ENCODE data around the gene OR51G1. TPM values are rescaled to one million over a fixed set of nuclear protein-coding genes. Genes with fewer than 3 reads are reported as not detected.

Gene OR51G1
- total and polyA plus RNA-seq, 2 donors, result 0.02 TPM; not detected in 1

DNA sequence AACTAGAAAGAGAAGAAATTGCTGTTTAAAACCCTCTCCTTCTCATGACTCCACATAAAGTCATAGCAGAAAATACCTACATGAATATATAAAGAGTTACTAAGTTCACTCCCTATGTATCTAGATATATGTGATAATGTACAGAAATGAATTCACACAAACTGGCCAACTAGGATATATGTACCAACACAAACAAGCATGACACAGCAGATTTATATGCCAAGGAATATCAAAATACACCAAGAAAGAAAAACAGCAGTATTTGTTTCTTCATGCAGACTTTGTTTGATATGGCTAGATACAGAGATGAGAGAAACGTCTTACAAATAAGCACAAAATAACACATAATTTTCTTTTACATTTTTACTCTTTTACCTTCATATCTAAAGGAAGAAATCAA lies 1.8 kb downstream of the OR51G1 start:
- Histone ChIP-seq H3K4me3 (ENCODE audit: low read length in 2 of 2) (no peak overlapping the region), H3K36me3 (ENCODE audit: control insufficient read depth in 2 of 2, insufficient read depth in 2 of 2, low read length in 1 of 2) (no peaks in the 10 kb centered on the region), H3K4me1 (ENCODE audit: control insufficient read depth in 2 of 2, insufficient read depth in 2 of 2, low read length in 2 of 2) (no peaks in the 10 kb centered on the region), H3K9me3 (ENCODE audit: control insufficient read depth in 2 of 2, insufficient read depth in 1 of 2, low read length in 1 of 2) (no peaks in the 10 kb centered on the region), H3K27ac (ENCODE audit: low read depth in 1 of 2, low read length in 1 of 2) (no peak overlapping the region), H3K27me3 (ENCODE audit: control insufficient read depth in 2 of 2, insufficient read depth in 1 of 2, low read length in 1 of 2) (no peaks in the 10 kb centered on the region)
- WGBS, result 83% methylated on average over 1 of the region's 1 CpG
- no peak for DNase-seq (ENCODE audit: low read depth in 6 of 9, low spot score in 9 of 9)

DNA sequence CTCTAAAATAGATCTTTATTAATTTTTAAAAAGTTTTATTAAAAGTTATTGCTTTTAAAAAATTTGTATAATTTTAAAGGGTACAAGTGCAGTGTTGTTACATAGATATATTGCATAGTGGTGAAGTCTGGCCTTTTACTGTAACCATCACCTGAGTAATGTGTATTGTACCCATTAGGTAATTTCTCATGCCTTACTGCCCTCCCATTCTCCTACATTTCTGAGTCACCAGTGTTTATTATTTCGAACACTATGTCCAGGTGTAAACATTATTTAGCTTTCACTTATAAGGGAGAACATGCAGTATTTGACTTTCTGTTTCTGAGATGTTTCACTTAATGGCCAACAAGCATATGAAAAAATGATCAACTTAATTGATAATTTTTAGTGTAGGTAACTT lies 2.3 kb downstream of the OR51G1 start:
- 83% methylated on average over 1 of the region's 1 CpG for WGBS
- no peaks in the 10 kb centered on the region for H3K4me1 ChIP-seq (ENCODE audit: control insufficient read depth in 2 of 2, insufficient read depth in 2 of 2, low read length in 2 of 2)
- no peaks in the 10 kb centered on the region for H3K36me3 ChIP-seq (ENCODE audit: control insufficient read depth in 2 of 2, insufficient read depth in 2 of 2, low read length in 1 of 2)
- no peaks in the 10 kb centered on the region for H3K9me3 ChIP-seq (ENCODE audit: control insufficient read depth in 2 of 2, insufficient read depth in 1 of 2, low read length in 1 of 2)
- H3K27me3 ChIP-seq (ENCODE audit: control insufficient read depth in 2 of 2, insufficient read depth in 1 of 2, low read length in 1 of 2), result no peaks in the 10 kb centered on the region
- no peak overlapping the region for H3K27ac ChIP-seq (ENCODE audit: low read depth in 1 of 2, low read length in 1 of 2)
- no peak for DNase-seq (ENCODE audit: low read depth in 6 of 9, low spot score in 9 of 9)
- H3K4me3 ChIP-seq (ENCODE audit: low read length in 2 of 2), result no peak overlapping the region

DNA sequence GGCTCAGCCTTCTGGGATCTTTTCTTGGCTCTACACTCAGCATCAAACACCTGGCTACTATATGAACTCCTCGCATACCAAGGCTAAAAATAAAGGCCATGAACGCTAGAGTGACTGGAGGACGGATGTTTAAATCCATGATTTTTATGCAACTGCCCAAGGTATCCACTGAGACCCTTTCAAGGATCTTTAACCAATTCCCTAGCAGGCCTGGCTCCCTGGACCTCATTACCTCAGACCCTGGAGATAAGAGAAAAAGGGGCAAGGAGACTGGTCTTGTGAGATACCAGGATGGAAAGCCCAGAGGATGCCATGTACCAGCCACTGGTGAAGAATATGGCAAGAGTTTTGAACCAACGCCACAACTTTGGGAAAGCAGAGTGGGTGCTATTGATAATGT lies 4.9 kb downstream of the OR51G1 start, which contains the start of gene OR51G2:
OR51G2 (minus strand) TSS at position 101 of the 400 bp plus-strand sequence. CDS start 3,687 bp downstream, outside the sequence.
- Histone ChIP-seq H3K36me3 (ENCODE audit: control insufficient read depth in 2 of 2, insufficient read depth in 2 of 2, low read length in 1 of 2) (no peaks in the 10 kb centered on the region), H3K27me3 (ENCODE audit: control insufficient read depth in 2 of 2, insufficient read depth in 1 of 2, low read length in 1 of 2) (no peaks in the 10 kb centered on the region), H3K9me3 (ENCODE audit: control insufficient read depth in 2 of 2, insufficient read depth in 1 of 2, low read length in 1 of 2) (no peaks in the 10 kb centered on the region), H3K27ac (ENCODE audit: low read depth in 1 of 2, low read length in 1 of 2) (no peak within 1 kb of the TSS), H3K4me1 (ENCODE audit: control insufficient read depth in 2 of 2, insufficient read depth in 2 of 2, low read length in 2 of 2) (no peaks in the 10 kb centered on the region), H3K4me3 (ENCODE audit: low read length in 2 of 2) (no peak within 1 kb of the TSS)
- no peak for DNase-seq (ENCODE audit: low read depth in 6 of 9, low spot score in 9 of 9)
- 91% methylated on average over 4 of the region's 4 CpGs for WGBS

DNA sequence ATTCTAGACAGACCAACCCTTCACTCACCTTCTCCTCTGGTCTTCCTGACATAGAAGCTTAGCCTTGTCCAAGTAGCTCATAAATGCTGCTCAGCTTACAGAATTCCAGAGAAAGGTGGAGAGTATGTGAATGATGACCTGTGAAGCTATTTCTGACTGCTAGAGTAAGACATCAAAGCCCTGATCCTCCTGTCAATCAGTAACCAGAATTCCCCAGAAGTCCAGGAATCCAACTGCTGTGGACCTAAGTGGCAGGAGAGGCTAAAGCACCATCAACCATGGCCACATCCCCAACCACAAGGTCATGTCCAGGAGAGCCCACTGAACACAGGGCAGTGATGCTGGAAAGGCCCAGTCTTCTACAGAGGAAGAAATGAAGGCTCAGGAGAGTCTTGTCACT lies 7.6 kb downstream of the OR51G1 start:
- Histone ChIP-seq H3K9me3 (ENCODE audit: control insufficient read depth in 2 of 2, insufficient read depth in 1 of 2, low read length in 1 of 2) (no peaks in the 10 kb centered on the region), H3K36me3 (ENCODE audit: control insufficient read depth in 2 of 2, insufficient read depth in 2 of 2, low read length in 1 of 2) (no peaks in the 10 kb centered on the region), H3K27ac (ENCODE audit: low read depth in 1 of 2, low read length in 1 of 2) (no peak overlapping the region), H3K4me3 (ENCODE audit: low read length in 2 of 2) (no peak overlapping the region), H3K27me3 (ENCODE audit: control insufficient read depth in 2 of 2, insufficient read depth in 1 of 2, low read length in 1 of 2) (no peaks in the 10 kb centered on the region), H3K4me1 (ENCODE audit: control insufficient read depth in 2 of 2, insufficient read depth in 2 of 2, low read length in 2 of 2) (no peaks in the 10 kb centered on the region)
- no peak for DNase-seq (ENCODE audit: low read depth in 6 of 9, low spot score in 9 of 9)

DNA sequence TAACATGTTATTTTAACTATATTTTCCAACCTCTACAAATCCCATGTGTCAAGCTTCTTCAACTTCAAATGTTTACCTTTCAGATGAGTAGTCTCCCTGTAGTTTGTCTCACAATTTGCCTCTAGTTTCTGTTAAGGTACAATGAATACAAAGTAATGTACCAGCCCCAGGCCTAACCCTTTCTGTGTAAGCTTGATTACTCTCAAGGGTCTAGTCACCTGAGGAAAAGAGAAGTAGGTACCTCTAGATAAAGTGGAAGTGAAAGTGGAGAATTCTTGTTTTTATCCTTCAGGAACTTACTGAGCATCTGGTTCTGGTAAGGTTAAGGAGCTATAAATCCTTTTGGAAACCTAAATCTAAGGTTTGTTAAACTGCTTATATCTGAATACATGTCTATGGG lies 20.7 kb downstream of the OR51G1 start, which contains the start of gene OR51A7:
OR51A7 (plus strand) TSS at position 300 of the 400 bp plus-strand sequence. CDS start 3,587 bp downstream, outside the sequence.
- Histone ChIP-seq H3K4me1 (ENCODE audit: control insufficient read depth in 2 of 2, insufficient read depth in 2 of 2, low read length in 2 of 2) (no peaks in the 10 kb centered on the region), H3K36me3 (ENCODE audit: control insufficient read depth in 2 of 2, insufficient read depth in 2 of 2, low read length in 1 of 2) (no peaks in the 10 kb centered on the region), H3K9me3 (ENCODE audit: control insufficient read depth in 2 of 2, insufficient read depth in 1 of 2, low read length in 1 of 2) (no peaks in the 10 kb centered on the region), H3K27ac (ENCODE audit: low read depth in 1 of 2, low read length in 1 of 2) (no peak within 1 kb of the TSS), H3K4me3 (ENCODE audit: low read length in 2 of 2) (no peak within 1 kb of the TSS), H3K27me3 (ENCODE audit: control insufficient read depth in 2 of 2, insufficient read depth in 1 of 2, low read length in 1 of 2) (no peaks in the 10 kb centered on the region)
- DNase-seq (ENCODE audit: low read depth in 6 of 9, low spot score in 9 of 9), result no peak

DNA sequence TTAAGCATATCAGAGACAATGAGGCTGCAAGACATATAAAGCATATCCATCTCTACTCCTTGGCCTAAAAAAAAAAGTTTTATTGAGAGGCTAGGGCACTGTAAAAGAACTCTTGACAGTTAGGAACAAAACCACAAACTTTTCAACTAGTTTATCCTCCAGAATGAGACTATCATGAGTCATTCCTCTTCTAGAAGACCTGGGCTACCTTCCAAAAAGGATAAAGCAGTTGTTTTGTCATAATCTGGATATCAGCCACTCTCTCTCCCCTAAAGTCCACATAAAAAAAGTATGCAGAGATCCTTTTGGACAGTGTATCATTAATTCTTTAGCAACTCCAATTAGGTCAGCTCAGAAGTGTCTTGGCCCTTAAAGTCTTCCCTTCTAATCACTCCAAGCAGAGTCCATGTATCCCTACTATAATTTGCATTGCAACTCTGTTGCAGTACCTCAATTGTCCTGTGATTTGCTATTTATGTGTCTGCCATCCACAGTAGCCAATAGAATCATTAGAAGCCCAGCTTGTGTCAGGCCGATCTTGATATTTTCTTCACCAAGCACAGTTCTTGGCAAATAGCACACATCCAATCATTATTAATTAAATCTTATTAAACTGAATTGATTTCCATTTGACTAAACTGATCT lies 32.0 kb downstream of the OR51G1 start:
- no peak overlapping the region for H3K27ac ChIP-seq (ENCODE audit: low read depth in 1 of 2, low read length in 1 of 2)
- no peaks in the 10 kb centered on the region for H3K36me3 ChIP-seq (ENCODE audit: control insufficient read depth in 2 of 2, insufficient read depth in 2 of 2, low read length in 1 of 2)
- no peak overlapping the region for H3K4me3 ChIP-seq (ENCODE audit: low read length in 2 of 2)
- WGBS, result 97% methylated on average over 1 of the region's 1 CpG
- H3K27me3 ChIP-seq (ENCODE audit: control insufficient read depth in 2 of 2, insufficient read depth in 1 of 2, low read length in 1 of 2), result no peaks in the 10 kb centered on the region
- no peak for DNase-seq (ENCODE audit: low read depth in 6 of 9, low spot score in 9 of 9)
- H3K9me3 ChIP-seq (ENCODE audit: control insufficient read depth in 2 of 2, insufficient read depth in 1 of 2, low read length in 1 of 2), result no peaks in the 10 kb centered on the region
- no peaks in the 10 kb centered on the region for H3K4me1 ChIP-seq (ENCODE audit: control insufficient read depth in 2 of 2, insufficient read depth in 2 of 2, low read length in 2 of 2)

DNA sequence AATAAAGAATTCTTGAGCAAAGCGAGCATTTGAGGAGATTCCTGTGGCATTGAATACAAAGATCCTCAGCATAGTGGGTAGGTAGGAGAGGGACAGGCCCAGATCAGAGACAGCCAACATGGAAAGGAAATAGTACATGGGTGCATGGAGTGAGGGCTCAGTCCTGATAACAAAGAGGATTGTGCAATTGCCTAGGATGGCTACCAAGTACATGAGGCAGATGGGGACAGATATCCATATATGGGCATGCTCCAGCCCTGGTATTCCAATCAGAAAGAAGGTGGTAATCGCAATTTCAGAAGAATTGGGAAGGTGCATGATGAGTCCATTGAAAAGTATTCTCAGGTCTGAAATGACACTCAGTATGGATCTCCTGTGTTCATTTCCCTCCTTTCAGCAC lies 33.9 kb downstream of the OR51G1 start:
- no peak overlapping the region for H3K4me3 ChIP-seq (ENCODE audit: low read length in 2 of 2)
- 97% methylated on average over 2 of the region's 2 CpGs for WGBS

DNA sequence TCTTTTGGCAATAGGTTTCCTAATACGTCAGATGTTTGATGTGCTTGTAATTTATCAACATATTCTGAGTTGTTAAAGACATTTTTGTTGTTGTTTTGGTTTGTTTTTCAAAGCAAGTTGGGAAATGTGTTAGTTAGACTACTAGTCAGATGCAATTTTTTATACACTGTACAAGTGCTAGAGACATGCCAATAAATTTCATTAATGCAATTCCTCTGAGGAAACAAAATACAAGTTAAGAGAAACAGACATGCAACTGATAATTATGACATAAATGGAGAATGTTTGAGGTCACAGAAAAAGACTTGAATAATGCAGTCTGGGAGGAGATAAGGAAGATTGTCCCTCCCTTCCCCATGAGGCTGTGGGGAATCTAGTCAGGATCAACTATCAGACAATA lies 36.5 kb downstream of the OR51G1 start:
- WGBS, result 0% methylated on average over 1 of the region's 1 CpG
- H3K27ac ChIP-seq (ENCODE audit: low read depth in 1 of 2, low read length in 1 of 2), result no peak overlapping the region
- no peaks in the 10 kb centered on the region for H3K36me3 ChIP-seq (ENCODE audit: control insufficient read depth in 2 of 2, insufficient read depth in 2 of 2, low read length in 1 of 2)
- H3K4me1 ChIP-seq (ENCODE audit: control insufficient read depth in 2 of 2, insufficient read depth in 2 of 2, low read length in 2 of 2), result no peaks in the 10 kb centered on the region
- H3K9me3 ChIP-seq (ENCODE audit: control insufficient read depth in 2 of 2, insufficient read depth in 1 of 2, low read length in 1 of 2), result no peaks in the 10 kb centered on the region
- no peak for DNase-seq (ENCODE audit: low read depth in 6 of 9, low spot score in 9 of 9)
- no peak overlapping the region for H3K4me3 ChIP-seq (ENCODE audit: low read length in 2 of 2)
- no peaks in the 10 kb centered on the region for H3K27me3 ChIP-seq (ENCODE audit: control insufficient read depth in 2 of 2, insufficient read depth in 1 of 2, low read length in 1 of 2)

More for the DNA sequence above, 33.9 kb downstream of the OR51G1 start:
- no peaks in the 10 kb centered on the region for H3K4me1 ChIP-seq (ENCODE audit: control insufficient read depth in 2 of 2, insufficient read depth in 2 of 2, low read length in 2 of 2)
- no peaks in the 10 kb centered on the region for H3K27me3 ChIP-seq (ENCODE audit: control insufficient read depth in 2 of 2, insufficient read depth in 1 of 2, low read length in 1 of 2)
- H3K36me3 ChIP-seq (ENCODE audit: control insufficient read depth in 2 of 2, insufficient read depth in 2 of 2, low read length in 1 of 2), result no peaks in the 10 kb centered on the region
- DNase-seq (ENCODE audit: low read depth in 6 of 9, low spot score in 9 of 9), result no peak
- H3K9me3 ChIP-seq (ENCODE audit: control insufficient read depth in 2 of 2, insufficient read depth in 1 of 2, low read length in 1 of 2), result no peaks in the 10 kb centered on the region
- no peak overlapping the region for H3K27ac ChIP-seq (ENCODE audit: low read depth in 1 of 2, low read length in 1 of 2)

DNA sequence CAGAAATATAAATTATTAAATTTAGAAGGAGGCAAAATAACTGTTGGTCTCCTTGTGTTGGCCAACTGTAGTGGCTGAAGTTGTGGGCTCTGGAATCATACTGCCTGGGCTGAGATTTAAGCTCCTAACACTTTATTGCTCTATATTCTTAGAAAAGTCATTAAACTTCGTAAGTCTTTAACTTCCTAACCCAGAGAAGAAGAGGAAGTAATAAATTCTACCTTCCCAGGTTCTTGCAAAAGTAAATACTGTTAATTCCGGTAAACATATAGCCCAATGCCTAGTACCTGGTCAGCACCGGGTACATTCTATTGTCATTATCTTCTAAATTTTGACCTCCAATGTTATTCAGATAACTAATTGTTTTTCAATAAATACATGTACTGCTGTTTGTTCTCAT lies 38.0 kb downstream of the OR51G1 start:
- Histone ChIP-seq H3K27me3 (ENCODE audit: control insufficient read depth in 2 of 2, insufficient read depth in 1 of 2, low read length in 1 of 2) (no peaks in the 10 kb centered on the region), H3K4me3 (ENCODE audit: low read length in 2 of 2) (no peak overlapping the region), H3K4me1 (ENCODE audit: control insufficient read depth in 2 of 2, insufficient read depth in 2 of 2, low read length in 2 of 2) (no peaks in the 10 kb centered on the region), H3K9me3 (ENCODE audit: control insufficient read depth in 2 of 2, insufficient read depth in 1 of 2, low read length in 1 of 2) (no peaks in the 10 kb centered on the region), H3K27ac (ENCODE audit: low read depth in 1 of 2, low read length in 1 of 2) (no peak overlapping the region), H3K36me3 (ENCODE audit: control insufficient read depth in 2 of 2, insufficient read depth in 2 of 2, low read length in 1 of 2) (no peaks in the 10 kb centered on the region)
- WGBS, result 27% methylated on average over 3 of the region's 3 CpGs
- no peak for DNase-seq (ENCODE audit: low read depth in 6 of 9, low spot score in 9 of 9)

Measured in thymus (tissue), 11 donors.